ENCODE data around the gene KLHDC4. TPM values are rescaled to one million over a fixed set of nuclear protein-coding genes. Genes with fewer than 3 reads are reported as not detected.
A peak's percentile ranks its signal among the peaks of the same experiment; 100 is the strongest.

KLHDC4 gene
- 74.5 and 76.2 TPM in 2 replicates for total RNA-seq (2021)
- long read RNA-seq, full-length matches to known transcripts, result 164 of 337 reads
- long read RNA-seq, partial matches to known transcripts, result 34 of 337 reads
- long read RNA-seq, other reads (novel, unspliced or antisense), result 139 of 337 reads

DNA sequence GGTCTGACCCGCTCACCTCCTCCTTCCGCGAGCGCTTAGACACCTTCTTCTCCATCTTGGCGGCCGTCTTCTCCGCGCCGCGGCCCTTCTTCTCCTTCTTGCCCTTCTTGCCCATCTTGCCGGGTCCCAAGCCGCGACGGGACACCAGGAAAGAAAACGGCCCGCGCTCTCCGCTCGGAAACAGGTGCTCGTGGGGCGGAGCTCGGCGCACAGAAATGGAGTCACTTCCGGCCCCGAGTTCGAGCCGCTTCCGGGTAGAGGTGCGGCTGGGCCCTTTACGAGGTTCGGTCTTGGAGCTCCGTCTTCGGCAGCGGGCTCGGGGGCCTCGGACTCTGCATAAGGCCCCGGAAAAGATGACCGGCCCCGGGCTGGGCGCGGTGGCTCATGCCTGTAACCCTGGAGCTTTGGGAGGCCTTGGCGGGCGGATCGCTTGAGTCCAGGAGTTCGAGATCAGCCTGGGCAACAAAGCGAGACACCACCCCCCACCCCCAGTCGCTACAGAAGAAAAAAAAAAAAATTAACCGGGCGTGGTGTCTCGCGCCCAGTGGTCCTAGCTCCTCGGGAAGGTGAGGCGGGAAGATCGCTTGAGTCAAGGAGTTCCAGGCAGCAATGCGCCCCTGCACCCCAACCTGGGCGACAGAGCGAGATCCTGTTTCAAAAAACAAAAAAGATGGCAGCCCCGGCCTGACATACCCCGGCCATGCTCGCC lies at the start of gene KLHDC4:
TSS of gene KLHDC4 (minus strand) at position 211 of the 709 bp plus-strand sequence. CDS start at position 115, 96 bp downstream.
- Histone ChIP-seq H3K14ac (ENCODE audit: insufficient read depth, low read length) (peak within 1 kb of the TSS; percentile 97), H2AK5ac (ENCODE audit: insufficient read length, low read length) (no peak within 1 kb of the TSS), H3K23me2 (ENCODE audit: insufficient read length, low read depth, low read length, poor library complexity, severe bottlenecking) (peaks cover 10% of the 10 kb centered on the region), H3K79me1 (ENCODE audit: insufficient read depth, low read depth, low read length, poor library complexity, severe bottlenecking) (peaks cover 10% of the 10 kb centered on the region), H3K27ac (ENCODE audit: insufficient read length, low read depth, low read length) (no peak within 1 kb of the TSS), H3K79me2 (ENCODE audit: insufficient read depth, low read length) (peaks cover 17% of the 10 kb centered on the region; the same call in 1 of the 2 replicates), H3T11ph (ENCODE audit: low read length) (peak within 1 kb of the TSS; percentile 22), H2BK5ac (ENCODE audit: insufficient read length, low read length) (peak within 1 kb of the TSS; percentile 96), H4K8ac (replicated peaks; ENCODE audit: insufficient read length, low read depth, low read length) (peak within 1 kb of the TSS; percentile 95), H2BK20ac (ENCODE audit: low read depth, low read length, poor library complexity, severe bottlenecking) (peak within 1 kb of the TSS; percentile 61), H2BK120ac (ENCODE audit: low read depth, low read length, poor library complexity, severe bottlenecking) (peak within 1 kb of the TSS; percentile 89), H3K9ac (ENCODE audit: extremely low read depth, insufficient read length, low read length) (peak within 1 kb of the TSS; percentile 97), H3K4ac (ENCODE audit: low read depth, low read length) (peak within 1 kb of the TSS; percentile 45; the same call in 1 of the 2 replicates), H4K20me1 (ENCODE audit: control insufficient read depth, insufficient read depth, insufficient read length) (no peaks in the 10 kb centered on the region), H3K27me3 (ENCODE audit: insufficient read depth, low read length) (no peaks in the 10 kb centered on the region), H3K9me3 (ENCODE audit: control insufficient read depth, low read depth, low read length) (no peaks in the 10 kb centered on the region), H4K91ac (ENCODE audit: insufficient read length, low read depth, low read length) (peak within 1 kb of the TSS; percentile 75), H2BK12ac (ENCODE audit: insufficient read length, low read depth, low read length) (no peak within 1 kb of the TSS), H2AFZ (ENCODE audit: low read length) (no peak within 1 kb of the TSS), H3K4me2 (ENCODE audit: insufficient read depth, insufficient read length, low read length) (peak within 1 kb of the TSS; percentile 99), H3K18ac (ENCODE audit: insufficient read length, low read depth, low read length) (peak within 1 kb of the TSS; percentile 94), H3K56ac (ENCODE audit: insufficient read length, low read depth, low read length) (no peak within 1 kb of the TSS), H3K4me1 (ENCODE audit: insufficient read depth, low read length) (no peaks in the 10 kb centered on the region), H2BK15ac (ENCODE audit: low read depth, low read length) (no peak within 1 kb of the TSS), H4K5ac (ENCODE audit: insufficient read length, low read depth, low read length) (peak within 1 kb of the TSS; percentile 100), H3K23ac (ENCODE audit: insufficient read length, low read depth, low read length) (no peak within 1 kb of the TSS)
- Mint-ChIP-seq H3K27me3 (ENCODE audit: low read depth) (no peaks in the 10 kb centered on the region), H3K36me3 (ENCODE audit: insufficient read depth in 1 of 3, low read depth in 3 of 3) (peaks cover 20 to 34% (median 31%) of the 10 kb centered on the region in 3 experiments; a peak in 6 of 7 replicates), H3K9me3 (no peaks in the 10 kb centered on the region), H3K27ac (peak within 1 kb of the TSS; percentile 97 to 99 (median 98); a peak in 6 of 7 replicates), H3K4me3 (peak within 1 kb of the TSS; percentile 100), H3K4me1 (peaks cover 4 to 8% of the 10 kb centered on the region in 2 experiments; a peak in 3 of 4 replicates)
- DNase-seq, result peak; percentile 87
- no CpG with 5 or more reads among the region's 60 CpGs for WGBS (ENCODE audit: extremely low coverage, insufficient read length, low lambda C conversion rate)
- TF ChIP-seq, protein P1, sequence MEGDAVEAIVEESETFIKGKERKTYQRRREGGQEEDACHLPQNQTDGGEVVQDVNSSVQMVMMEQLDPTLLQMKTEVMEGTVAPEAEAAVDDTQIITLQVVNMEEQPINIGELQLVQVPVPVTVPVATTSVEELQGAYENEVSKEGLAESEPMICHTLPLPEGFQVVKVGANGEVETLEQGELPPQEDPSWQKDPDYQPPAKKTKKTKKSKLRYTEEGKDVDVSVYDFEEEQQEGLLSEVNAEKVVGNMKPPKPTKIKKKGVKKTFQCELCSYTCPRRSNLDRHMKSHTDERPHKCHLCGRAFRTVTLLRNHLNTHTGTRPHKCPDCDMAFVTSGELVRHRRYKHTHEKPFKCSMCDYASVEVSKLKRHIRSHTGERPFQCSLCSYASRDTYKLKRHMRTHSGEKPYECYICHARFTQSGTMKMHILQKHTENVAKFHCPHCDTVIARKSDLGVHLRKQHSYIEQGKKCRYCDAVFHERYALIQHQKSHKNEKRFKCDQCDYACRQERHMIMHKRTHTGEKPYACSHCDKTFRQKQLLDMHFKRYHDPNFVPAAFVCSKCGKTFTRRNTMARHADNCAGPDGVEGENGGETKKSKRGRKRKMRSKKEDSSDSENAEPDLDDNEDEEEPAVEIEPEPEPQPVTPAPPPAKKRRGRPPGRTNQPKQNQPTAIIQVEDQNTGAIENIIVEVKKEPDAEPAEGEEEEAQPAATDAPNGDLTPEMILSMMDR (conservative IDR thresholded peaks at IDR 0.05), result no peak

Data from H9 (cell line).